HG03175 (cell line): Measurements from ENCODE around the gene ZNF219.

Experiments used
- ATAC-seq: cut with Tn5 transposase; IDR thresholded peaks from one replicate; pipeline ENCODE4 v1.9.1; 2021; ENCODE audit warnings: mild to moderate bottlenecking, moderate library complexity; ENCODE audit not compliant: unreplicated experiment

ZNF219 gene

GRCh38 chr14:21088687-21089086 lies 9.8 kb downstream of the ZNF219 start:
- ATAC-seq: no peak

GRCh38 chr14:21087294-21088091 lies 11.0 kb downstream of the ZNF219 start:
- ATAC-seq: peak; percentile 83

DNA sequence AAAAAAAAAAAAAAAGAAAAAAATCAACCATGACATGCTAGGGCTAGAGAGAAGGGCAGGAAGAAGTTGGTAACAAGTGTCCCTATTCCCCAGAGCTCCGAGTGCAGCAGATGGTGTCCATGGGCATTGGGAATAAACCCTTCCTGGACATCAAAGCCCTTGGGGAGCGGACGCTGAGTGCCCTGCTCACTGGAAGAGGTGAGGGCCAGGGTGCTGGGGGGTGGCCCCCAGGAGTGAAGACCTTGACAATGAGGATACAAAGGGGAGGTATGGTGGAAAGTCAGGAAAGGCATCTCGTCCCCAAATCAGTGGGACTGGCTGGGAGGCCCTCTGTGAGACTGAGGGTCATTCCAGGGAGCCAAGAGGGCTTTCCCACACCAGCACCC lies 11.6 kb downstream of the ZNF219 start:
- ATAC-seq: no peak

DNA sequence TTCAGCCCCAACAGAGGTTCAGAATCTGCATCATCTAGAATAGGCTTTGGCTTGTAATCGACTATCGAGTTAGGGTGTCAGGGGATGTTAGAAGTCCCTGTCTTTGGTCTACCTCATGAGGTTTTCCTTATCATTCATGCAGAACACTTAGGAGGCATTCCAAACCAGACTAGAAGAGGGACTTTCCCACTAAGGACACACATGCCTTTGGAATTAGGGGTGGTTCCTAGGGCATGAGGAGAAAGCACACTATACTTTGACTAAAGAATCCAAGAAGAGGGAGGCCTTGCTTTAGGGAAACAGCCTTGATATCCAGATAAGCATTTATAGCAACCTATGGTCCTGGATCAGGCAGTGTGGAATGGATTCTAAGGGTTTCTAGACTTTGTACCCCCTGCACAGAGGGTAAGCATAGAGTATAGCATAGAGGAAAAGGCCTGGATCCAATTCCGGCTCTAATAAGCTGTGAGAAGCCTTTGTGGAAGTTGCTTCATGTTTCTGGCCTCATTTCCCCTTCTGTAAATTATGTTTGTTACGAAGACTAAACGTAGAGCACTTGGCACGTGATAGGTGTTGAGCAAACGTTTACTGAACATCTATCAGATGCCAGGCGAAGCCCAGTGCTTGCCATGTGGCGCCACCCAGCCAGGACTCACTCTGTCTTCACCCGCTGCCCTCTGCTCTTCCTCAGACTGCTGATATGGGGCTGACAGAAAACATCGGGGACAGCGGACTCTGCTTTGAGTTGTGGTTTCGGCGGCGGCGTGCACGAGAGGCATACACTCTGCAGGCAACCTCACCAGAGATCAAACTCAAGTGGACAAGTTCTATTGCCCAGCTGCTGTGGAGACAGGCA lies 13.2 kb downstream of the ZNF219 start:
- ATAC-seq: no peak

DNA sequence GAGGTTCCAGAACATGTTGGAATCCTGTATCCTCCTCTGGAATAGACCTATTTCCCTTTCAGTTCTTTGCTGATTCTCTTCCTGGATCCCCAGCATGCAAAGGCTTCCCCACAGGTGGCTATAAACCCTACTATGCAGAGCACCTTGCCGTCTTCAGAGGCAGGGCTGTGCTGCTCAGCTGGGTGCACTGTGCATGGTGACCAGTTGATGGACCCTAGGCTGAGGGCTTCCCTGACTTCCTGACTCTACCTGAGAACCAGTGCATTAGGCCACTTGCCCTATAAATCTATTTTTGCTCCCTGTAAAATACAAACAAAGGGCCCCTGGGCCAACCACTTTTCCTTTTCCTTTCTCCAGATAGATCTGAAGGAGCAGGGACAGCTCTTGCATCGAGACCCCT lies 14.1 kb downstream of the ZNF219 start:
- ATAC-seq: no peak

DNA sequence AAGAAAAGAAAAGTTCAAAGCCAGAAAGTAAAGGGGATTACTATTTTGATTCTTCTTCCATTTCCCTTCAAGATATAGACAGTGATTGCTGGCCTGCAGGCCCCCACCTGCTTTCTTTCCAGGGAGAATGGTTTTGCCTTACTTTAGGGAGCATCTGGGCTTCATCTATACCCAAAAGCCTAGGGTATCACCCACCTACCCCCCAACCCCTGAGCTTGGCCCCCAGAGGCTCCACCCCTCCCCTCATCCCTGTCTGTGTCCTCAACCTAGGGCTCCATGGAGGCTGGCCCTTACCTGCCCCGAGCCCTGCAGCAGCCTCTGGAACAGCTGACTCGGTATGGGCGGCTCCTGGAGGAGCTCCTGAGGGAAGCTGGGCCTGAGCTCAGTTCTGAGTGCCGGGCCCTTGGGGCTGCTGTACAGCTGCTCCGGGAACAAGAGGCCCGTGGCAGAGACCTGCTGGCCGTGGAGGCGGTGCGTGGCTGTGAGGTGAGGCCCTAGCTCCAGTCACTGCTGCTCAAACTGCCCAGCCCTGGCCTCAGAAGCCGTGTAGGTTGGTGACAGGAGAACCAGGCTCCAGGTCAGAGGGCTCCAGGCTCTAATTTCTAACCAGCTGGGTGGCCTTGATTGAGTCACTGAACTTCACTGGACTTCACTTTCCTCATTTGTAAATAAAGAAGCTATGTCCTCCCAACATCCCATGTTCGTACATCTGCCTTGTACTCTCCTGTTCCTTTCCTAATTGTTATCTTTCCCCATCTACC lies 14.7 kb downstream of the ZNF219 start:
- ATAC-seq: no peak

GRCh38 chr14:21081521-21082142 lies 16.8 kb downstream of the ZNF219 start:
- no peak for ATAC-seq

DNA sequence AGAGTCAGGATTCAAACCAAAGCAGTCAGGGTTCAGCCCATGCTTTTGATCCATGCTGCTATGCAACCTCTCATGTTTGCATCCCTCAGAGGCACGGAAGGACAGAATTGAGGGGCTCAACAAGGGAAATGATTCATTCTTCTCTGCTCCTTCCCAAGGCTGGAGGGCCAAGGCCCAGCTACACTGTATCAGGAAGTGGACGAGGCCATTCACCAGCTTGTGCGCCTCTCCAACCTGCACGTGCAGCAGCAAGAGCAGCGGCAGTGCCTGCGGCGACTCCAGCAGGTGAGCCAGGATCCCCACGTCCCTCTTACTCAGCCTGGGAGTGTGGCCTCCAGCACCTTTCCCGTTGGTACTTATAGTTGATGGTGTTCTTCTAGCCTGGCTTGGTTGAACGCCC lies 19.7 kb downstream of the ZNF219 start:
- no peak for ATAC-seq

- ATAC-seq: no peak
These were observed 20.2 kb downstream of the ZNF219 start for GRCh38 chr14:21078287-21078686.

- no peak for ATAC-seq
These were observed 20.8 kb downstream of the ZNF219 start for GRCh38 chr14:21077672-21078071.

- no peak for ATAC-seq
These were observed 22.6 kb downstream of the ZNF219 start for GRCh38 chr14:21075719-21076437.

- no peak for ATAC-seq
These were observed 23.8 kb downstream of the ZNF219 start for GRCh38 chr14:21074398-21075272.

DNA sequence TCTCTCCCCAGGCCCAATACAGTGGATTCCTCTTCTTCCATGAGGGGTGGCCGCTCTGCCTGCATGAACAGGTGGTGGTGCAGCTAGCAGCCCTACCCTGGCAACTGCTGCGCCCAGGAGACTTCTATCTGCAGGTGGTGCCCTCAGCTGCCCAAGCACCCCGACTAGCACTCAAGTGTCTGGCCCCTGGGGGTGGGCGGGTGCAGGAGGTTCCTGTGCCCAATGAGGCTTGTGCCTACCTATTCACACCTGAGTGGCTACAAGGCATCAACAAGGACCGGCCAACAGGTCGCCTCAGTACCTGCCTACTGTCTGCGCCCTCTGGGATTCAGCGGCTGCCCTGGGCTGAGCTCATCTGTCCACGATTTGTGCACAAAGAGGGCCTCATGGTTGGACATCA lies 24.5 kb downstream of the ZNF219 start:
- ATAC-seq: no peak

DNA sequence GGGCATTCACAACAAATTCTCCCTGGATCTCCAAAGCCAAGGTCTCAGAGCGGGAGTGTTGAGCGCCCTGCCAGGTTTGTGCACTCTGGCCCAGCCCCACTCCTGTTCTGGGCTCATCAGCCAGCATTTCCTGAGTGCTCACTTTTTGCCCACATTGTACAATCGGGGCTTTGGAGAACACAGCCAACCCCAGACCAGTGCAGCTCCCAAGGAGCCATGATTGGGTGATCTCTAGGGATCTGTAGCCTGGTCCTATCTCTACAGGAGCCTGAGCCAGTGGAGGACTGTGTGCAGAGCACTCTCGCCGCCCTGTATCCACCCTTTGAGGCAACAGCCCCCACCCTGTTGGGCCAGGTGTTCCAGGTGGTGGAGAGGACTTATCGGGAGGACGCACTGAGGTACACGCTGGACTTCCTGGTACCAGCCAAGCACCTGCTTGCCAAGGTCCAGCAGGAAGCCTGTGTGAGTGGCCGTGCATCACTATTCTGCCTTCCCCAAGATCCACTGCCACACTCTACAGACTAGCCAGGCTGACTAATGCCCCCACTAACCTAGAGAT lies 25.6 kb downstream of the ZNF219 start:
- no peak for ATAC-seq

DNA sequence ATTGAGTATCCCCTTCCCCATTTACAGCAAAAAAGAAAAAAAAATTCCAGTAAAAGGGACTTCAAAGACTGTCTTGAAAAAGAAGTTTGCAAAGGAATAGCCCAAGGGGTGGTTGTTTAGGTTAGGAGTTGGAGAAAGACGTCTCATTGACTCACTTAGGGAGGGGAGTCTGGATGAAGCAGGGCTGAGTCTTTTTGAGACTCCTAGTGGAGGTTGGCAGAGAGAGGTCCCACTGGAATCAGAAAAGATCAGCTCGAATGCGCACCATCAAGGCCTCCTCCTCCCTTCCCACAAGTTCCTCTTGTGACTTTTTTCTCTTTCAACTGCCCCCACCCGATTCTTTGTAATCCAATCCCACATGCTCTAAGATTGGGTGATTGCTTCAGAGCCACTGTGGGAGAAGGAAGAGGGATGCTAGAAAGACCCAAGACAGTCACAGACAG lies 26.4 kb downstream of the ZNF219 start:
- no peak for ATAC-seq

GRCh38 chr14:21071225-21072030 lies 27.0 kb downstream of the ZNF219 start:
- peak; percentile 67 for ATAC-seq

- ATAC-seq: peak; percentile 22
These were observed 27.7 kb downstream of the ZNF219 start for GRCh38 chr14:21070610-21071224.
